Right lobe of liver (tissue), 6 donors: ENCODE results near the gene TNNI3. TPM values are rescaled to one million over a fixed set of nuclear protein-coding genes. Genes with fewer than 3 reads are reported as not detected.

Source experiments
- ATAC-seq, 4 donors: fragments of 200-7000 bp; cut with Tn5 transposase; one replicate each; pipeline ENCODE4 v1.9.1; 2020; ENCODE audit warnings: mild to moderate bottlenecking in 4 of 4, moderate library complexity in 4 of 4
- DNase-seq, 3 donors: peaks; one replicate each; pipeline ENCODE4 v3.0.0-alpha.2; 2020
- H3K27ac ChIP-seq, 3 donors: fragments of 200-600 bp; one replicate each; pipeline ENCODE4 v1.8.0; 2022
- H3K27me3 ChIP-seq, 2 donors: fragments of 200-600 bp; one replicate each; pipeline ENCODE4 v1.8.0; 2022
- H3K36me3 ChIP-seq, 4 donors: fragments of 200-600 bp; sonication (generic) in 1 of 4; one replicate each; pipeline versions ENCODE4 v1.5.1 to v1.8.0; 2017 to 2022; ENCODE audit warnings: control low read depth in 1 of 4
- H3K4me1 ChIP-seq, 4 donors: fragments of 200-600 bp; sonication (generic) in 1 of 4; one replicate each; pipeline versions ENCODE4 v1.5.1 to v1.8.0; 2017 to 2022; ENCODE audit warnings: control low read depth in 1 of 4
- H3K4me3 ChIP-seq, 3 donors: fragments of 200-600 bp; one replicate each; pipeline ENCODE4 v1.8.0; 2022
- H3K9me3 ChIP-seq, 4 donors: fragments of 200-600 bp; sonication (generic) in 1 of 4; one replicate each; pipeline versions ENCODE4 v1.5.1 to v1.8.0; 2017 to 2022; ENCODE audit warnings: control low read depth in 1 of 4
- POLR2A ChIP-seq: fragments of 450-650 bp; IDR thresholded peaks from one replicate; pipeline ENCODE4 v1.6.1; 2017; ENCODE audit warnings: antibody characterized with exemption, mild to moderate bottlenecking
- WGBS: methylation state at CpG from one replicate; pipeline ENCODE4 v1.1.6; 2018; ENCODE audit warnings: low coverage, low lambda C conversion rate; ENCODE audit not compliant: insufficient coverage; ENCODE audit errors: missing lambda C conversion rate; 5-methylcytosine and 5-hydroxymethylcytosine counted together
- intact Hi-C, 2 donors: fragments of 100-400 bp; cut with DNase I; formaldehyde crosslinking; loops; one replicate each; pipeline versions ENCODE4 v1.11.2 to v1.14.1; 2022
- total RNA-seq, 6 experiments: library from RNA; depleted of rRNA in 2 of 6; stranded (reverse); fragments of >200 nt in 2 of 6; fragmentation: NEBNext Ultra II Directional in 3 of 6; extraction: Animal tissue kit (Norgen Biotek cat#: 25700) in 3 of 6; gene quantifications; one replicate each; pipeline versions ENCODE4 v1.1.0 to v1.2.4, GENCODE V29; 2016 to 2023
- TF ChIP-seq, protein P1 (sequence below), 4 donors: fragments of 200-600 bp in 3 of 4; fragments of 450-650 bp in 1 of 4; IDR thresholded peaks; one replicate each; pipeline versions ENCODE4 v1.5.1 to v1.8.0; 2016 to 2022; ENCODE audit warnings: antibody characterized with exemption in 4 of 4, mild to moderate bottlenecking in 2 of 4
- donor health status: DM: no; HTN: yes; CAD: no.
- donor health status: DM: no; HTN: no; CAD: no.
- donor health status: DM: no; HTN: no; CAD: no.
- donor health status: DM: no; HTN: yes; CAD: no.
- donor health status: DM: no; HTN: yes; CAD: no.

Gene TNNI3
- total RNA-seq, 6 experiments from 2014 or later = 0.43 to 0.83 (median 0.62) TPM; not detected in 3

- Histone ChIP-seq H3K36me3 (no peaks in the 10 kb centered on the region), H3K27ac (no peak overlapping the region), H3K27me3 (peaks cover 0 to 23% of the 10 kb centered on the region in 2 donors), H3K9me3 (no peaks in the 10 kb centered on the region), H3K4me1 (peaks cover 0 to under 1% (median 0%) of the 10 kb centered on the region in 4 donors), H3K4me3 (no peak overlapping the region)
- TF ChIP-seq POLR2A = no peak
- TF ChIP-seq, protein P1, sequence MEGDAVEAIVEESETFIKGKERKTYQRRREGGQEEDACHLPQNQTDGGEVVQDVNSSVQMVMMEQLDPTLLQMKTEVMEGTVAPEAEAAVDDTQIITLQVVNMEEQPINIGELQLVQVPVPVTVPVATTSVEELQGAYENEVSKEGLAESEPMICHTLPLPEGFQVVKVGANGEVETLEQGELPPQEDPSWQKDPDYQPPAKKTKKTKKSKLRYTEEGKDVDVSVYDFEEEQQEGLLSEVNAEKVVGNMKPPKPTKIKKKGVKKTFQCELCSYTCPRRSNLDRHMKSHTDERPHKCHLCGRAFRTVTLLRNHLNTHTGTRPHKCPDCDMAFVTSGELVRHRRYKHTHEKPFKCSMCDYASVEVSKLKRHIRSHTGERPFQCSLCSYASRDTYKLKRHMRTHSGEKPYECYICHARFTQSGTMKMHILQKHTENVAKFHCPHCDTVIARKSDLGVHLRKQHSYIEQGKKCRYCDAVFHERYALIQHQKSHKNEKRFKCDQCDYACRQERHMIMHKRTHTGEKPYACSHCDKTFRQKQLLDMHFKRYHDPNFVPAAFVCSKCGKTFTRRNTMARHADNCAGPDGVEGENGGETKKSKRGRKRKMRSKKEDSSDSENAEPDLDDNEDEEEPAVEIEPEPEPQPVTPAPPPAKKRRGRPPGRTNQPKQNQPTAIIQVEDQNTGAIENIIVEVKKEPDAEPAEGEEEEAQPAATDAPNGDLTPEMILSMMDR (IDR thresholded peaks at IDR 0.05) = no peak
- DNase-seq = no peak
- no peak for ATAC-seq
- intact Hi-C loops = no loop called here
- WGBS = 37% methylated on average over 11 of the region's 61 CpGs
Observed at GRCh38 chr19:55161571-55162322, 4.2 kb upstream of the TNNI3 start.

DNA sequence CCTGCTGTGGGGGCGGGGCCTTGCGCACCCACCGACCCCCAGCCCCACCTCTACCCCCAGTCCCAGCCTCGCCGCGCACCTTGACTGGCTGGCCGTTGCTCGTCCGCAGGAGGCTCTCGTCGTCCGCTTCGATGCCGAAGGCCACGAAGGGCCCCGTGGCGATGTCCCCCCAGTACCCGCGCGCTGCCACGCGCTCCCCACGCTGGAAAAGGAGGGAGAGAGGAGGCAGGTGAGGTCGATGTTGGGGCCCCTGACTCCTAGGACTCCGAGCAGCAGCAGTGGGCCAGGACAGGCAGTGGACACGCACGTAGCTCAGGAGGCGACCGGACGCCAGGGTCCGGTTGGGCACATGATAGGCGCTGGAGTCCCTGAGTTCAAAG is 3.4 kb upstream of the TNNI3 start:
- Histone ChIP-seq H3K27ac (no peak overlapping the region), H3K4me1 (no peaks in the 10 kb centered on the region), H3K36me3 (no peaks in the 10 kb centered on the region), H3K4me3 (no peak overlapping the region), H3K9me3 (no peaks in the 10 kb centered on the region), H3K27me3 (peaks cover 0 to 26% of the 10 kb centered on the region in 2 donors)
- TF ChIP-seq, protein P1 (IDR thresholded peaks at IDR 0.05) = no peak
- no peak for TF ChIP-seq POLR2A
- WGBS = 22% methylated on average over 7 of the region's 32 CpGs
- intact Hi-C loops = no loop called here
- DNase-seq (no peak), ATAC-seq (no peak)

DNA sequence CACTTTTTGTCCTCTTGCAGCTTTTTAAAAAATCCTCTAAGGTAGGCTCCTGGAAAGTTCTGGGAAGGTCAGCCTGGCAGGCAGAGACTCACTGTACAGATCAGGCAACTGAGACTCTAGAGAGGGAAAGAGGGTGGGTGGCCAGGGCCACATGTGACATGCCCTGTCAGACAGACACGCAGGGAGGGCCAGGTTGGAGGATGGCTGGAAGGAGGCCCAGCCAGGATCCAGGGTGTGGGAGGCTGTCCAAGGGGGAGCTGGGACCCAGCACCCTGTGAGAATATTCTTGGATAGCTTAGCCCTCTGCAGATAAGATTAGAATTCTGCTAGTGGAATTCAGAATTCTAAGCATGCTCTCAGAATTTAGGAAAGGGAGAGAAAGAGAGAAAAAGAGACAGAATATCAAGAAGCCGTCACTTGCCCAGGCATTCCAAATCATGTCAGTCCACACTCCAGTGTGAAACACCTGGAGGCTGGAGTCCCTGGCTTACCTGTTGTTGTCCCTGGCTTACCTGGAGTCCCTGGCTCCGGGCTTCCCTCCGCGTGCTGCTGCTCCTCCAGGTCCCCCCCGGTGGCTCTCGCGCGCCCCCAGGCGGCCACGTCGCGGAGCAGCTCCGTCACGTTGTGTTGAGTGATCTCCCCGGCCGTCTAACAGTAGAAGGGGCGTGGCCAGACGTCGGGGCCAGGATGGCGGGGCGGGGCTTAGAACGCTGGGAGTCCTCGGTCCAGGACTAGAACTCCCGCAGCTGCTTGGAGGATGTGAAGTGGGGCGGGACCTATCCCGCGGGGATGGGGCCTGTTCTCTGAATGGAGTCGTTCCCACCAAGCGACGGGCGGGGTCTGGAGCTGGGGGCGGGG is 2.8 kb upstream of the TNNI3 start:
- WGBS = 6% methylated on average over 4 of the region's 33 CpGs
- Histone ChIP-seq H3K9me3 (no peaks in the 10 kb centered on the region), H3K36me3 (no peaks in the 10 kb centered on the region), H3K27ac (no peak overlapping the region), H3K4me3 (no peak overlapping the region), H3K4me1 (no peaks in the 10 kb centered on the region), H3K27me3 (peaks cover 0 to 26% of the 10 kb centered on the region in 2 donors)
- DNase-seq = peak; percentile 76 to 84 (median 83)
- peak; percentile 87 to 97 (median 95) for ATAC-seq
- intact Hi-C loops = no loop called here
- TF ChIP-seq POLR2A = no peak
- TF ChIP-seq, protein P1 (IDR thresholded peaks at IDR 0.05) = peak; percentile 80 to 90 (median 83)

DNA sequence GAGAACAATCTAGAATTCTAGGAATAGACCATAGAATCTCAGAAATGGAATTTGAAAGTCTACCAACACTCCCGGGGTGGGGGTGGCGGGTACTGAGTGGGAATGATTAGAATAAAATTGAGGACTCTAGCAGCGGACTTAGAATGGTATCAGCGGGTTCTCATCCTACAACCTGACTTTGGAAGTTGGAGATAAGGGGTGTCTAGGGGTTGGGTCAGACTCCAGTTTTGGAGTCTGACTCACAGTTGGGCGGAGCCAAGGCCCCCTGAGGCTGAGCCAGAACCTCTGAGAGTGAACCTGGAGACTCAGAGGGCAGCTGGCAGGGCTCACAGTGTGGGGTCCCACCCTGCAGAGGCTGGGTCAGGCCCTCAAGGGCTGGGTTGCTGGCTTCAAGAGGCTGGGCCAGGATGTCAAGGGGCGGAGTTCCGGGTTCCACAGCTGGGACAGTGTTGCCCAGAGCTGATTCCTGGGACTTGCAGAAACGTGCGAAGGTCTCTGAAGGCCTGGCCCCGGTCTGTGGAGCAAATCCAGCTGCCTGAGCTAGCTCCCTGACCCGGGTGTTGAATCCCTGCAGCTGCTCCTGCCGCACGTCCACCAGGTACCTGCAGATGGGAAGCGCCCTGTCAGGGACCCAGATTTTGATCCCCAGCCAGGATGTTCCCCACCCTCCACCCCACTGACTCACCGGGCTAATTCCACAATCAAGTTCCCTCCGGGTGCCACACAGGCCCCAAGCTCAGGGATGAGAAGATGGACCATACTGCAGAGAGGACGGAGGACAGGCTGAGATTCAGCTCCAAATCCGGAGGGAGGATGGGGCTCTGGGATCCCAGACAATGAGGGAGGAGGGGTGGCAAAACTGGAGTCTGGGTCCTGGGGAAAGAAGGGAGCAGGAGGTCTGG is 1.6 kb upstream of the TNNI3 start:
- no peak for DNase-seq

More for the DNA sequence above, 1.6 kb upstream of the TNNI3 start:
- Histone ChIP-seq H3K27ac (no peak overlapping the region), H3K9me3 (no peaks in the 10 kb centered on the region), H3K4me1 (no peaks in the 10 kb centered on the region), H3K36me3 (no peaks in the 10 kb centered on the region), H3K4me3 (no peak overlapping the region), H3K27me3 (peaks cover 0 to 26% of the 10 kb centered on the region in 2 donors)
- intact Hi-C loops = no loop called here
- ATAC-seq = no peak
- WGBS = 73% methylated on average over 5 of the region's 18 CpGs
- TF ChIP-seq, protein P1 (IDR thresholded peaks at IDR 0.05) = no peak
- TF ChIP-seq POLR2A = no peak
